ENCODE measurements around the gene CALML4.
"Not testable (repeated sequence)": the region's sequence is repeated elsewhere in the genome, so short reads cannot be mapped to it uniquely, and the experiment has no call there.

Gene CALML4

DNA sequence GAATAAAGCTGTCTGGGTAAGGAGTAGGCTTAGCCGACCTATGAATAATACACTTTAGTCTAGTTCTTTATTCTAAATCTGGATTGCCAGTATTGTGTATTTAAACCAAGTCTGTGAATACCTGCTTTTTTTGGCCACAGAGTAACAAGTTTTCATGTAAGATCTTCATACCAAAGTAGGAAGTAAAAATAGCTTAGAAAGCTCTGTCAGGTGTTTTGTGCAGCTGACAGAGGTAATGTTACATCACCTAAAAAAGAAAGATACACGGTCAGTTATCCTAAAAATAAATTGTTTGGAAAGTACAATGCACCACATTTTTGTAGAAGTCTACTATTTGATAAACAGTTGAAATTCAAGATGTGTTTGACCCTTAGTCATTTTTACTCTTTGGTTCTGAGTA lies 16.5 kb downstream of the CALML4 start:
- no peak for DNase-seq

DNA sequence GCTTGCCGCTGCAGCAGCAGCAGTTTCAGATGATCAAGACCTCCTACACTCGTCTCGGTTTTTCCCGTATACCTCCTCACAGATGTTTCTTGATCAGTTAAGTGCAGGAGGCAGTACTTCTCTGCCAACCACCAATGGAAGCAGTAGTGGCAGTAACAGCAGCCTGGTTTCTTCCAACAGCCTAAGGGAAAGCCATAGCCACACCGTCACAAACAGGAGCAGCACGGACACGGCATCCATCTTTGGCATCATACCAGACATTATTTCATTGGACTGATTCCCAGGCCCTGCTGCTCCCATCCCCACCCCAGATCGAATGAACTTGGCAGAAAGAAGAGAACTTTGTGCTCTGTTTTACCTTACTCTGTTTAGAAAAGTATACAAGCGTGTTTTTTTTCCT lies 17.6 kb downstream of the CALML4 start:
- peak; percentile 34 to 46 for DNase-seq

- no peak for DNase-seq
Measured at GRCh38 chr15:68186671-68187397, 18.3 kb downstream of the CALML4 start.

GRCh38 chr15:68184616-68185480 lies 20.3 kb downstream of the CALML4 start:
- no peak for DNase-seq

DNA sequence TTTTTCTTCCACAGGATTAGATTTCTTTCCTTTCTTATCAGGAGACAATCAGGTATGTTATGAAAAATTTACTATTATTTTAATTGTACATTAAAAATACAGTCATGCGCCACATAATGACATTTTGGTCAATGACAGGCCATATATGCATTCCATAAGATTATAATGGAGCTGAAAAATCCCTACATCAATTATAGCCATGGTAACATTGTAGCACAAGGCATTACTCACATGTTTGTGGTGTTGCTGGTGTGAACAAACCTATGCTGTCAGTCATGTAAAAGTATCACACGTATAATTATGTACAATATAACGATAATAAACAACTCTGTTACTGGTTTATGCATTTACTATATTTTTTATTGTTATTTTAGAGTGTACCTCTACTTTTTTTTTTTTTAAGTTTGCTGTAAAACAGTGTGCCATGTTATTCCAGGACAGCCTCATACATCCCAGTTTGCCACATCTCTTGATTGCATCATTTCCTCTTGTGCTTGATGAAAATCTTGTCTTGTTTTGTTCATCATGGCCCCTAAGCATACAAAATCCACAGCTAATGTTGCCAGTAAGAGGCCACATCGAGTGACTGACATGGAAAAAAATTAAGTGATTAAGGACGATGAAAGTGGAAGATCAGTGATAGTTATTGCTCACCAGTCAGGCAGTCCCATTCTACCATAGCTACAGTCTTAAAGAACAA lies 21.4 kb downstream of the CALML4 start:
- DNase-seq = no peak

GRCh38 chr15:68177742-68178141 lies 27.4 kb downstream of the CALML4 start:
- DNase-seq = no peak

GRCh38 chr15:68176601-68177000 lies 28.5 kb downstream of the CALML4 start:
- DNase-seq = no peak

GRCh38 chr15:68175526-68175925 lies 29.6 kb downstream of the CALML4 start:
- no peak for DNase-seq

GRCh38 chr15:68173119-68173518 lies 32.0 kb downstream of the CALML4 start:
- no peak for DNase-seq

GRCh38 chr15:68172037-68172436 lies 33.1 kb downstream of the CALML4 start:
- DNase-seq = not testable (repeated sequence)

GRCh38 chr15:68166847-68167246 lies 38.3 kb downstream of the CALML4 start:
- no peak for DNase-seq

DNA sequence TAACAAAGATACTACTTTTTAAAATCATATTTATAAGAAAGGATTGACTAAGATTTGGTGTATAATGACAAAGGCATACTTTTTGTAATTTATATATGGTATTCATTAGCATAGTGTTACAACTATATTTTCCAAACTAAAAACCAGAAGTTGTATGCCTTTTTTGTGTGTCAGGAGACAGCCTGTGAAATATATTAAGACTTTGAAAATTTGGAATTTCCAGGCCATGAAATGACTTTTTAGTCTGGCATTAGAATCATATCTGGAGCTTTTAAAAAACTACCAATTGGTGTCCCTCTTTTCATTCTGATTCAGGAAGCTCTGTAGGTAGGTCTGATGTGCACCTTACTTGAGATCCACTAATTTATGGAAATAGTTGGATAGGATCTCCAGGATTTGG lies 41.9 kb downstream of the CALML4 start:
- no peak for DNase-seq

DNA sequence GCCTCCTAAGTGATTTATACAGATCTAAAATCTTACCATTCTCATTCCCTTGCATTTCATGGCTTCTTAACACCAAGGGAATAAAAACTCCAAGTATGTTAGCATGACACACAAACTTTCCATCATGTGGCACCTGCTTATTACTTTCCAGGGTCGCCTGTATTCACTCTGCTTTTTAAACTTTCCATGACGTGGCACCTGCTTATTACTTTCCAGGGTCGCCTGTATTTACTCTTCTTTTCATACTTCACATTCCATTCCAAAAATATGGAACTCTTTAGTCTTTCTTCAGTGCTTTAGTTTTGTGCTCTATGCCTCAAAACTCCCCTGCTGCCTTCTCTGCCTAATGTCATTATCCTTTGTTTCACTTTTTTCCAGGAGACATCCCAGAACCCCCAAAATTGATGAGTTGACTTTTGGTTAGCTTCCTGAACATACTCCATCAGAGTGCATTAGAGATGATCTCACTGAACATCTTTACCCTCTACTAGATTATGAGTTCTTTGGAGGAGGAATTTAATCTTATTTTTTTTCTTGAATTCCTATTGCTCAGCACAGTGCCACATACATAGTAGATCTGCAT lies 47.0 kb downstream of the CALML4 start:
- no peak for DNase-seq

DNA sequence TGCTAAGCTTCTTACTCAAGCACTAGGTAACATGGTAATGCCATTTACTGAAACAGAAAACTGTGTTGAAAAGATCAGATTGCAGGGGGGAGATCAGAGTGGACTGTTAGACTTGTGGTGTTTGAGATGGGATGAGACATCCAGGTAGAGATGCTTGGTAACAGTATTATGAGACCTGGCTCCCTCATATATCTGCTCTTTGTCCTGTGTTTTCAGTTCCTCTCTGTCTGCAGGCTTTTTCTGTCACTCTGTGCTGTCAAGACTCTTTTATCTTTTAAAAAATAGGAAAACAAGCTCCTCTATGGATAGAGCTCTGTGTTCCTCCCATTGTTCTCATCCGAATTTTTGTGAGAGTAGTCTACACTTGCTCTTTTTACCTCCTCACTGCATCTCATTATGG lies 48.1 kb downstream of the CALML4 start:
- DNase-seq = no peak

- peak; percentile 12 to 60 for DNase-seq
Measured at GRCh38 chr15:68154923-68155559, 50.1 kb downstream of the CALML4 start.

- DNase-seq = no peak
Measured at GRCh38 chr15:68152342-68152741, 52.8 kb downstream of the CALML4 start.

- no peak for DNase-seq
Measured at GRCh38 chr15:68151277-68151676, 53.9 kb downstream of the CALML4 start.

- DNase-seq = no peak
Measured at GRCh38 chr15:68150187-68150586, 54.9 kb downstream of the CALML4 start.

- no peak for DNase-seq
Measured at GRCh38 chr15:68149059-68149458, 56.1 kb downstream of the CALML4 start.

- no peak for DNase-seq
Measured at GRCh38 chr15:68148039-68148438, 57.1 kb downstream of the CALML4 start.

DNA sequence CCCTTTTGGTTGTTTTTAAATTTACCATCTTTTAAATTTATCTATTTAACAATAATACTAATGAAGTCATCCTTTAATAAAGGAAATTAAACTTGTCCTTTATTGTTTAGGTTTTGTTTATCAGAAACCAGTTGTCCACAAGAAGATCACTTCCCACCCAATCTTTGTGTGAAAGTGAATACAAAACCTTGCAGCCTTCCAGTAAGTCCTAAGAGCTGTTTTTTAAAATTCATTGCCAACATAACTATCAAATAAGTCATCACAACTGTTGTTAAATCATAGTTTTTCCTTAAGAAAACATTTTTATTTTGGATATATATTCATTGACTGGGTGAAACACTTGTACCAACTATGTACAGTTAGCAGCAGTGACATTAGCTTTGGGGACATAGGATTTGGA lies 59.4 kb downstream of the CALML4 start:
- no peak for DNase-seq

- DNase-seq = no peak
Measured at GRCh38 chr15:68143785-68144184, 61.3 kb downstream of the CALML4 start.

DNA sequence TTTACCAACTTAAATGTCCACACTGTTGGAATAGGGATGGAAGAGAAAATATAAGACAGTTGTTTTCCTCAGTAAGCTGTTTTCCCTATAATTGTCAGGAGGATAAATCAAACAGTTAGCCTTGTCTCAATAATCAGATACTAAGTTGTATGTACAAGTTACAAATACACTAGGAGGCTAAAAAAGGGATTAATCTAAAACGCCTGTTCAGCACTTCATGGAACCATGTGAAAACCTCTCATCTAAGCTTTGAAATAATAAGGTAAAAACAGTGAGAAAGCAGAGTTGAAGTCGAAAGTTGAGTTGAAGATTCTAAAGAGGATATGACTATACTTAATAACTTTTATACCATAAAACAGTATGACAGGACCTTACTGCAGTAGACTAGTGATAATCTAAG lies 62.0 kb downstream of the CALML4 start:
- DNase-seq = no peak

Data from hippocampal formation (tissue), 2 donors.